PC-3 (cell line): ENCODE data around the gene NADK.
"Not testable (repeated sequence)": the region's sequence is repeated elsewhere in the genome, so short reads cannot be mapped to it uniquely, and the experiment has no call there.

ENCODE experiments used
- CTCF ChIP-seq: fragments of 300-600 bp; sonication (generic); conservative IDR thresholded peaks from 2 replicates; pipeline ENCODE4 v1.5.1; 2017; ENCODE audit warnings: antibody characterized with exemption, low read depth, mild to moderate bottlenecking, low read length
- EZH2 ChIP-seq: fragments of 300-600 bp; sonication (generic); IDR thresholded peaks from one replicate; pipeline ENCODE4 v1.6.1; 2017; ENCODE audit warnings: antibody characterized with exemption, mild to moderate bottlenecking, low read length; ENCODE audit not compliant: unreplicated experiment

- TF ChIP-seq CTCF, EZH2: not testable (repeated sequence)
Observed at GRCh38 chr1:1730230-1730629, 48.0 kb downstream of the NADK start.
